ENCODE measurements around the gene OCA2. TPM values are rescaled to one million over a fixed set of nuclear protein-coding genes. Genes with fewer than 3 reads are reported as not detected.
"Not testable (repeated sequence)": the region's sequence is repeated elsewhere in the genome, so short reads cannot be mapped to it uniquely, and the experiment has no call there.

The OCA2 gene
- polyA plus RNA-seq: 0.97 TPM in 1 of 2 replicates, not detected in the other
- polyA minus RNA-seq: 0.23 TPM in 1 of 2 replicates, not detected in the other

DNA sequence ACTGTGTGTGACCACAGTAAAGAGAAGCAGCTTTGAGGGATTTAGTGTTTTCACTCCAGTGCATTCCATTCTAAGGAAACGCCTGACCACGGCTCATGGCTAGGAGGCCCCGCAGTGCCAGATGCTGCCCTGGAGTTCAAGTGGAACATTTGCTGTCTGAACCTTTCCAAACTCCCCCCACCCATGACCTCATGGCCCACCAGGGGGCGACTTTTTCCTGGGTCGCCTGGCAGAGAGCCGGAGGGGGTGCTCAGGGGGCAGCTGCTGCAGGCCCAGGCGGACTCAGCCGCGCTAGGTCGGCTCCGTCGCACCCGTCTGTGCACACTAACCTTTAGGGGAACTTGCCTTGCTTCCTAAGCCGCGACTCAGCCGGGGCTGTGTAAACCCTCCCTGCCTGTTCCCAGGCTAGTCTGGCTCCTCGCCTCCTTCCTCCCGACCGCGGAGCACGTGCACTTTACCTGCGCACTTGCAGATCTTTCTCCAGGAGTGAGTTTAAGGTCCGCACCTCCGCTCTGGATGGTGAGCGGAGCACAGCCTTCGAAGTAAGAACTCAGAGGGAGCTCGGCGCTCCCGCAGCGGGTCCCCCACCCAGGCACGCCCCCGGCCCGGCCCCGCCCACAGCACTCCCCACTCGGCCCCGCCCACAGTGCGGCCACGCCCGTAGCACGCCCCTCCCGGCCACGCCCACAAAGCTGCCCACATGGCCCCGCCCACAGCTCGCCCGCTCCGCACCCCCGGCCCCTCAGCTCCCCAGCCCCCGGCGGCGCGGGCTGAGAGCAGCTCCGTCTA lies at the start of gene OCA2:
TSS of gene OCA2 (minus strand) at position 550 of the 789 bp plus-strand sequence. CDS start 17,441 bp downstream, outside the sequence.
- H3K9ac ChIP-seq (ENCODE audit: low read length): no peak within 1 kb of the TSS
- H3K27me3 ChIP-seq (ENCODE audit: insufficient read depth, low read depth, low read length): peaks cover 62% of the 10 kb centered on the region
- no peak for TF ChIP-seq EP300 (conservative IDR thresholded peaks at IDR 0.05; ENCODE audit: poor library complexity, severe bottlenecking)
- no peak for TF ChIP-seq TAF1 (IDR thresholded peaks at IDR 0.05; ENCODE audit: low read depth)
- no peak for TF ChIP-seq RAD21 (conservative IDR thresholded peaks at IDR 0.05)
- TF ChIP-seq EZH2 (IDR thresholded peaks at IDR 0.05; ENCODE audit: borderline replicate concordance, insufficient read depth, low read length, poor library complexity, severe bottlenecking): peak; percentile 62
- TF ChIP-seq, protein P1, sequence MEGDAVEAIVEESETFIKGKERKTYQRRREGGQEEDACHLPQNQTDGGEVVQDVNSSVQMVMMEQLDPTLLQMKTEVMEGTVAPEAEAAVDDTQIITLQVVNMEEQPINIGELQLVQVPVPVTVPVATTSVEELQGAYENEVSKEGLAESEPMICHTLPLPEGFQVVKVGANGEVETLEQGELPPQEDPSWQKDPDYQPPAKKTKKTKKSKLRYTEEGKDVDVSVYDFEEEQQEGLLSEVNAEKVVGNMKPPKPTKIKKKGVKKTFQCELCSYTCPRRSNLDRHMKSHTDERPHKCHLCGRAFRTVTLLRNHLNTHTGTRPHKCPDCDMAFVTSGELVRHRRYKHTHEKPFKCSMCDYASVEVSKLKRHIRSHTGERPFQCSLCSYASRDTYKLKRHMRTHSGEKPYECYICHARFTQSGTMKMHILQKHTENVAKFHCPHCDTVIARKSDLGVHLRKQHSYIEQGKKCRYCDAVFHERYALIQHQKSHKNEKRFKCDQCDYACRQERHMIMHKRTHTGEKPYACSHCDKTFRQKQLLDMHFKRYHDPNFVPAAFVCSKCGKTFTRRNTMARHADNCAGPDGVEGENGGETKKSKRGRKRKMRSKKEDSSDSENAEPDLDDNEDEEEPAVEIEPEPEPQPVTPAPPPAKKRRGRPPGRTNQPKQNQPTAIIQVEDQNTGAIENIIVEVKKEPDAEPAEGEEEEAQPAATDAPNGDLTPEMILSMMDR (IDR thresholded peaks at IDR 0.05; ENCODE audit: poor library complexity, severe bottlenecking): peak; percentile 54
- TF ChIP-seq REST (IDR thresholded peaks at IDR 0.05; ENCODE audit: borderline replicate concordance): no peak
- TF ChIP-seq SMC3 (conservative IDR thresholded peaks at IDR 0.05; ENCODE audit: poor library complexity): peak; percentile 32
- TF ChIP-seq MXI1 (conservative IDR thresholded peaks at IDR 0.05; ENCODE audit: poor library complexity, severe bottlenecking): no peak
- TF ChIP-seq POLR2AphosphoS5 (IDR thresholded peaks at IDR 0.05): no peak
- H3K79me2 ChIP-seq (replicated peaks; ENCODE audit: insufficient read depth, low read length): no peaks in the 10 kb centered on the region
- H4K20me1 ChIP-seq (ENCODE audit: insufficient read depth): no peaks in the 10 kb centered on the region
- H3K4me2 ChIP-seq (ENCODE audit: low read length): no peak within 1 kb of the TSS
- H3F3A ChIP-seq (ENCODE audit: insufficient read depth, low read length, poor library complexity, severe bottlenecking): no peaks in the 10 kb centered on the region
- H3K9me3 ChIP-seq (ENCODE audit: low read length): no peaks in the 10 kb centered on the region
- H3K36me3 ChIP-seq (ENCODE audit: insufficient read depth, low read length): no peaks in the 10 kb centered on the region
- H3K4me3 ChIP-seq (ENCODE audit: low read length): peak within 1 kb of the TSS; percentile 37
- no peak within 1 kb of the TSS for H3K27ac ChIP-seq (ENCODE audit: low read length)
- H2AFZ ChIP-seq (ENCODE audit: low read depth, low read length): no peak within 1 kb of the TSS
- H3K9me2 ChIP-seq (ENCODE audit: insufficient read depth, low read length): no peaks in the 10 kb centered on the region

- no peak for TF ChIP-seq POLR2AphosphoS5 (IDR thresholded peaks at IDR 0.05)
- TF ChIP-seq, protein P1 (IDR thresholded peaks at IDR 0.05; ENCODE audit: poor library complexity, severe bottlenecking): no peak
- TF ChIP-seq EP300 (conservative IDR thresholded peaks at IDR 0.05; ENCODE audit: poor library complexity, severe bottlenecking): no peak
- TF ChIP-seq SMC3 (conservative IDR thresholded peaks at IDR 0.05; ENCODE audit: poor library complexity): no peak
- TF ChIP-seq EZH2 (IDR thresholded peaks at IDR 0.05; ENCODE audit: borderline replicate concordance, insufficient read depth, low read length, poor library complexity, severe bottlenecking): no peak
- no peak for TF ChIP-seq RAD21 (conservative IDR thresholded peaks at IDR 0.05)
- no peak for TF ChIP-seq REST (IDR thresholded peaks at IDR 0.05; ENCODE audit: borderline replicate concordance)
- TF ChIP-seq MXI1 (conservative IDR thresholded peaks at IDR 0.05; ENCODE audit: poor library complexity, severe bottlenecking): no peak
- TF ChIP-seq TAF1 (IDR thresholded peaks at IDR 0.05; ENCODE audit: low read depth): no peak
- Histone ChIP-seq H3K9ac (ENCODE audit: low read length) (no peak overlapping the region), H3K36me3 (ENCODE audit: insufficient read depth, low read length) (peaks cover 4% of the 10 kb centered on the region), H2AFZ (ENCODE audit: low read depth, low read length) (no peak overlapping the region), H3K4me3 (ENCODE audit: low read length) (no peak overlapping the region), H3K4me2 (ENCODE audit: low read length) (no peak overlapping the region), H3K9me2 (ENCODE audit: insufficient read depth, low read length) (no peaks in the 10 kb centered on the region), H3K9me3 (ENCODE audit: low read length) (no peaks in the 10 kb centered on the region), H3K27ac (ENCODE audit: low read length) (no peak overlapping the region), H3K79me2 (replicated peaks; ENCODE audit: insufficient read depth, low read length) (no peaks in the 10 kb centered on the region), H3F3A (ENCODE audit: insufficient read depth, low read length, poor library complexity, severe bottlenecking) (no peaks in the 10 kb centered on the region), H4K20me1 (ENCODE audit: insufficient read depth) (no peaks in the 10 kb centered on the region), H3K27me3 (ENCODE audit: insufficient read depth, low read depth, low read length) (no peaks in the 10 kb centered on the region)
Observed at GRCh38 chr15:28147801-28148200, 48.7 kb upstream of the OCA2 start.

- not testable (repeated sequence) for H3K27ac ChIP-seq (ENCODE audit: low read length); H2AFZ ChIP-seq (ENCODE audit: low read depth, low read length); H3F3A ChIP-seq (ENCODE audit: insufficient read depth, low read length, poor library complexity, severe bottlenecking); H3K4me2 ChIP-seq (ENCODE audit: low read length); H3K79me2 ChIP-seq (replicated peaks; ENCODE audit: insufficient read depth, low read length); H3K9me2 ChIP-seq (ENCODE audit: insufficient read depth, low read length); H3K36me3 ChIP-seq (ENCODE audit: insufficient read depth, low read length); H3K9me3 ChIP-seq (ENCODE audit: low read length); H3K4me3 ChIP-seq (ENCODE audit: low read length); H4K20me1 ChIP-seq (ENCODE audit: insufficient read depth); H3K9ac ChIP-seq (ENCODE audit: low read length); H3K27me3 ChIP-seq (ENCODE audit: insufficient read depth, low read depth, low read length)
Observed at GRCh38 chr15:28145419-28145818, 46.3 kb upstream of the OCA2 start.

All from neural cell (in vitro differentiated cells).